Uterus (tissue), 2 donors: Measurements from ENCODE around the gene GPR37L1.

Experiments
- CTCF ChIP-seq, 4 experiments: fragments of 200-600 bp in 2 of 4; fragments of 450-650 bp in 2 of 4; sonication (generic) in 2 of 4; IDR thresholded peaks; one replicate each; pipeline ENCODE4 v1.5.1; 2016 to 2019; ENCODE audit warnings: antibody characterized with exemption in 4 of 4, mild to moderate bottlenecking in 2 of 4, moderate library complexity in 1 of 4
- POLR2A ChIP-seq, 2 donors: fragments of 450-650 bp; IDR thresholded peaks; one replicate each; pipeline ENCODE4 v1.6.1; 2016; ENCODE audit warnings: antibody characterized with exemption in 2 of 2, mild to moderate bottlenecking in 1 of 2, moderate library complexity in 1 of 2

- TF ChIP-seq CTCF (IDR thresholded peaks at IDR 0.05), result no peak
- TF ChIP-seq POLR2A (IDR thresholded peaks at IDR 0.05), result no peak
These were observed 7.0 kb downstream of the GPR37L1 start for GRCh38 chr1:202129453-202130296.
